ENCODE data around the gene PPP1R2B. TPM values are rescaled to one million over a fixed set of nuclear protein-coding genes. Genes with fewer than 3 reads are reported as not detected.
"Not testable (repeated sequence)": the region's sequence is repeated elsewhere in the genome, so short reads cannot be mapped to it uniquely, and the experiment has no call there.

The PPP1R2B gene
- polyA plus RNA-seq (ENCODE audit: insufficient read depth in 1 of 5, insufficient read length in 5 of 5, low replicate concordance in 1 of 5) = under 1 TPM in 3 of 5 donors, not detected in 2; 0.06 to 0.13 (median 0.09) TPM
- long read RNA-seq, donor 1 = 0 reads
- long read RNA-seq, donor 2 = 0 reads
- long read RNA-seq, donor 3, partial matches to known transcripts = 0 of 1 reads
- long read RNA-seq, donor 3, other reads (novel, unspliced or antisense) = 0 of 1 reads
- long read RNA-seq, donor 4 = 0 reads
- long read RNA-seq, donor 5 = 0 reads
- long read RNA-seq, donor 6 = 0 reads
- long read RNA-seq, donor 7 = 0 reads
- long read RNA-seq, donor 8 = 0 reads

DNA sequence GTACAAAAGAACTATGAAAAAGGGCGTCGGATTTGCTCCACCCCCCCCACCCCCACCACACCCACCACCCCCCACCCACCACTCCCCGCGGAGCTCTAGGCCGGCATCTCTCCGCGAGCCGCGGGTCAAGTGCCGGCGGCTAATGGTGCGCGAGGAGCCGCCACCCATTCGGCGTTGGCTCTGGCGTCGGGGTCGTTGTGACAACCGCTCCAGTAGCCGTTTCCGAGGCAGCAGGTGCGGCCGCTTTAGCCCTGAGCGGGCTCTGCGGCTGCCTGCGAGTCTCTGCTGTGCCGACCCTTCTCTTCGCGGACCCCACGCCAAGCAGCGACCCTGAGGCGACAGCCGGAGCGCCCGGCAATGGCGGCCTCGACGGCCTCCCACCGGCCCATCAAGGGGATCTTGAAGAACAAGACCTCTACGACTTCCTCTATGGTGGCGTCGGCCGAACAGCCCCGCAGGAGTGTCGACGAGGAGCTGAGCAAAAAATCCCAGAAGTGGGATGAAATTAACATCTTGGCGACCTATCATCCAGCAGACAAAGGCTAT, at the start of gene PPP1R2B:
Gene PPP1R2B, plus strand, starts transcription at position 90 of the 546 bp plus-strand sequence. Its CDS starts 268 bp downstream, at position 358.
- no peak for DNase-seq

DNA sequence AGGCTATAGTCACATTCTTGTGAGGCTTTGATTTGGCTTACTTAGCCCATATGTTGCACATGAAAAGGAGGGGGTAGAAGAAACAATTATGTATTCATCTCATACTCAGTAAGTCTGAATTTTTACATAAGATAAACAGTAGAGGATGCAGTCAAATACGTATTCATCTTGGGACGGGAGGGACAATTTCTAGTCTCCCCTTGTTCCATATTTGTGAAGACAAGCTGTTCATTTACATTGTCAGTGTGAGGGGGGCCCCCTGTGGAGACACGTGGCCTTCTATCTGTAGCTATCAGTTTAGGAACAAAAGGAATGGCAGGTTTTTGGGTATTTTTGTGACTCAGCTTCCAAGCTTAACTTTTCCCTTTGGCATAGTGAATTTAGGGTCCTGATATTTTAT, 49.2 kb upstream of the PPP1R2B start:
- DNase-seq = no peak

DNA sequence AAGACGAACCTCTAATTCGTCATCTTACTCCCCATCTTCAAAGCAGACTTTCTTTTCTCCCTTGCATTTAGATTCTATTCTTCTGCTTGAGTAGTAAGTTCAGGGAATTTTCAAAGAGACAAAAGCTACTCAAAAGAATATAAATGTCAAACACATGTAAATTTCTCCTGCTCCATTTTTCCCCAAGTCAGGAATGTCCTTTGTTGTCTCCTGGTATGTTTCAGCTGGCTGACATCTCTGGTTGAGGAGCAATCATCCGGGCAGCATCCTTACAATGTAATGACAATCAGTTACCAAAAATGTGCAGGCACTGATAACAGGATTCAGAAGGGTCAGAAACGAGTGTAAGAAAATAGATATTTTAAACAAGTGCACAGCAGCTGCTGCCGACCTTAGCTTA, 47.6 kb upstream of the PPP1R2B start:
- no peak for DNase-seq

DNA sequence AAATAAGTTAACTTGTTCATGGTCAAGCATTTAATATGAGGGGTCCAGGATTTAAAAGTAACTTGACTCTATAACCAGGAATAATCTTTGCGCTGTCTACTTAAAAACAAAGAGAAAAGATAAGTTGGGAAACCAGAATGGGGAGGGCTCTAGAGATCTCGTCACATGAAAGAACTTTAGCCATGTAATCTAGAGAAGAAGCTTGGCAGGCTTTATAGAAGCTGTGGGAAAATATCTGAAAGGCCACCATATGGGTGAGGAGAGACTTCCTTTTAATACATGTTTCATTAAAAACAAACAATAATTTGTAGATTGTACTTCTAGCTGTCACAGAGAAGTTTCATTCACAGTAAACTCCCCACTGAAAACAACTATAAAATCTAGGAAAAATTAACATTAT, 46.7 kb upstream of the PPP1R2B start:
- DNase-seq = no peak

DNA sequence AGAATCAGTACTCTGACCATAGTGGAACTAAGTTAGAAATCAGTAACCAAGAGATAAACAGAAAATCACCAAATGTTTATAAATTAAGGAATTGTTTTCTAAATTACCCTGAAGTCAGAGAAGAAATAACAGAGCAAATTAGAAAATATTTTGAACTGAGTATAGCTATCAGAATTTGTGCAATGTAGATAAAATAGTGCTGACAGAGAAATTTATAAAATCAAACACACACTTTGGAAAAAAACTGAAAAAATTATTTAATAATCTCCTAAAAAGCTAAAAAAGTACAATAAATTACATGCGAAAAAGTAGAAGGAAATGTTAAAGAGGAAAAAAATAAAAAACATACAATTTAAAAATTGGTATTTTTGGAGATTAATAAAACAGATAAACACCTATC, 37.1 kb upstream of the PPP1R2B start:
- no peak for DNase-seq

DNA sequence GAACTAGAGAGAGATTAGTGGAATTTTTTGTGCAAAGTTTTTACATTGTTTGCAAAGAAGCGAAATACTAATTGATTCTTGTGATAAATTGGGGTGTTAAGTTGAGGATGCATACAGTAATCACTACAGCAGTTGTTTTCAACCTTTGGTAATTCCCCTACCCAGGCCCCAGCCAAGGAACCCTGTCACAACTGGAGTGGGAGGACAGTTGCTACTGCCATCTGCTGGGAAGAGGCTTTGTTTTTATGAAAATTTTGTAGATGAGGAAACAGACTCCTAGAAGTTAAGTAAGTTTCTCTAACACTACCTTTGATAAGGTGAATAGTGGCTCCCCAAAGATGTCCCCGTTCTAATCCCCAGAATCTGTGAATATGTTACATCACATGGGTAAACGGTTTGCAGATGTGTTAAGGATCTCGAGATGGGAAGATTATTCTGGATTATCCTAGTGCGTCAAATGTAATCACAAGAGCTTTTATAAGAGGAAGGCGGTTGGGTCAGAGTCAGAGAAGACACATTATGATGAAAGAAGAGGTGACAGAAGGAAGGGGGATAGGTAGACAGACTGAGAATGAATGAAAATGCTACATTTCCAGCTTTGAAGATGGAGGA, 34.0 kb upstream of the PPP1R2B start:
- peak in 1 of 2 donors; percentile 15 for DNase-seq

DNA sequence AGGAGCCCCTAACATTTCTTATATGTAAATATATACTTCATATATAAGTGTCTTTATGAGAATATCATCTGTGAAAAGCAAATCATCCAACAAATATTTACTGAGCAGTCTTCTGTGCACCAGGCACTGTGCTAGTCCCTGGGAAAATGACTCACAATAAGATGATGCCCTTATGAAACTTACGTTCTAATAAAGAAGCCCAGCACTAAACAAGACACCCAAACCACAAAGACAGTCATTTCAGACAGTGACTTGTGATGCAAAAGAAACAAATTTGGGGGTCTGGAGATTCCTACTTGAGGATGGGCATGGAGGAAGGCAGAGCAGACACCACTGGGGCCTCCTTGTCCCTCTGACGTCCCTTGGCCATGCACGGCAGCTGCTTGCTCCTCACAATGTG, 30.6 kb upstream of the PPP1R2B start:
- no peak for DNase-seq

DNA sequence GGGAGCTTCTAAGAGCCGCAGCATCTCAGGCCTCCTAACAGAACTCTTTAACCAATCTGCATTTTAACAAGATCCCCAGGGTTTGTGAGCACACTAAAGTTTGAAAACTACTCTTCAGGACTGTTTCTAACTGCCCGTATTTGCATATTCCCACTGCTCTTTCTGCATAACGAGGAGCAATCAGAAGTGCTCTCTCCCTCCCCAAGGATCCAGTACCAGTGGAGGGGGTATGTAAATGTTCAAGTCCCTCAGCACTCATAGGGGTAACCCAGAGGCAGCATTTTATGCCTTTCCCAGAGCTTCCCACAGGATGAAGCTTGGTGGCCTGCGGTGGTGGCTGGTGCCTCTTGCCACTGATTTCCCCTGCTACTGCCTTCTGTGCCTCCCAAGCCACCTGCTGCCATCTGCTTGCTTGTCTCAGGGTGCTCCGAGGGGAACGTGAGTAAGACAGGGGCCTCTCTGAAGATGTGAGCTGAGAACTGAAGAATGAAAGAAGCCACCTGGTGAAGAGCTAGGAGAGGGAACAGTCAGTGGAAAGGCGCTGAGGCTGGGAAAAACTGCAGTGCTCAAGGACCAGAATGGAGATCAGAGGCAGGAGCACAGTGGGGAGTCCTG, 30.0 kb upstream of the PPP1R2B start:
- DNase-seq = no peak

DNA sequence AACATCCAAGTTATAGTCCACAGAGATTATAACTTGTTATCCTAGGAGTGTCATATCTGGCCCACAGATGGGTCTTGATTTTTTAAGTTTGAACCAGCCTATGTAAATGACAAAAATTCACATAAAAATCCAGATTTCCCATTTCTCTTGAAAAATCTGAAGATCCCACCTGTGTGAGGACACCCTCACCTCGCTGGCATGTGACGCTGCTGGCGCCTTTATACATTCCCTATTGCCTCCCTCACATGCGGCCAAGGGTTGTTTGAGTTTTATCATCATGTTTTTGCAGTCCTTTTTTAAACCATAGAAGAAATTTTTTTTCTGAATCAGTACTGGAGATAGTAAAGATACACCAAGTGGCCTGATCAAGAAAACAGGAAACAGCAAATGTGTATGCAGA, 25.9 kb upstream of the PPP1R2B start:
- DNase-seq = no peak

DNA sequence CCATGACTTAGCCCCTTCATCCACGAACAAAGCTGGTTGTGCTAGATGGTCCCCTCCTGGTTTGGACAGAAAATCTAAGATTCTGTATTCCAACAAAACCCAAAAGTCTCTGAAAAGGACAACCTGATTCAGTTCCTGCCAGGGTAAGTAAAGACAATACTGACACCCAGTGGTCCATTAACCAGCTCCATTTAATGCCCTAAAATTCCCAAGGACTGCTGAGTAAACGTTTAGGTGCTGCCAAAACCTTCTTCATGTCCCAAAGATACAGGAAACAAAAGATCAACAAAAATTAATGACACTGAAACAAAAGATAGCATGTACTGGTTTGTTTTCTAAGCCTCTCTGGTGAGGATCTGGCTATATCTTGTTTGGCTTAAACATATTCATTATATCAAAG, 25.3 kb upstream of the PPP1R2B start:
- peak; percentile 31 to 64 for DNase-seq

DNA sequence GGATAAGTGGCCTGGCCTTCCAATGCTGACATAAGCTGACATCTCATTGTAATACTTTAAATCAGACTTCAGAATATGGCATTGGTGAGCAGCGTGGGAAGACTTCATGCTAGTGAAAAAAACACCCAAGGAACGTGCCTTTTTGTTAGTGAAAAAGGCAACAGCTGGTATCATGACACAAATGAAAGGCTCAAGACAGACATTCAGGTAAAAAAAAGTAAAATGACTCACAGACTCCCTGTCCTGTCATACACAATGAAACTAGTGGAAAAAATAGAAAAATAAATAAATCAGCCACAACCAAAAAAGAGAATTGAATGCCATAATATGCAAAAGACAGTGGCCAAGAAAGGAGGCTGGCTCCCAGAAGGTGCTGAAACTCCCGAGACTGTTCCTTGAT, 24.4 kb upstream of the PPP1R2B start:
- no peak for DNase-seq

DNA sequence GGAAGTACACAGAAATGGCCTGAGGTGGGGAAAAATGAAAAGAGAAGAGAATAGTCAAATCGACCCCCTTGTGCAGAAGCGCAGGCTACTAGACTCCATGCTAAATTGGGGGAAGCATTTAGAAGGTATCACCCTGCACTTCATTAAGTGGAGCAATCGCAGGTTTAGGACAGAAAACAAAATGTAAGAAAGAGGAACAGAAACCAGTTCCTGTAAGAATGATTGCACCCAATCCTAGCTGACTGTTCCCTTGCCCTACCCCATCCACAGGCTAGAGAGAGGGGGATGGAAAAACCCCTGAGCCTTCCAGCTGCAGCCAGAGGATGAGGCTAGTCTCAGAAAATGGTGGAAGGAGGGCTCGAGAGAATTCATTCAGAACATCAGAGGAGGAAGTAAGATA, 23.9 kb upstream of the PPP1R2B start:
- no peak for DNase-seq

DNA sequence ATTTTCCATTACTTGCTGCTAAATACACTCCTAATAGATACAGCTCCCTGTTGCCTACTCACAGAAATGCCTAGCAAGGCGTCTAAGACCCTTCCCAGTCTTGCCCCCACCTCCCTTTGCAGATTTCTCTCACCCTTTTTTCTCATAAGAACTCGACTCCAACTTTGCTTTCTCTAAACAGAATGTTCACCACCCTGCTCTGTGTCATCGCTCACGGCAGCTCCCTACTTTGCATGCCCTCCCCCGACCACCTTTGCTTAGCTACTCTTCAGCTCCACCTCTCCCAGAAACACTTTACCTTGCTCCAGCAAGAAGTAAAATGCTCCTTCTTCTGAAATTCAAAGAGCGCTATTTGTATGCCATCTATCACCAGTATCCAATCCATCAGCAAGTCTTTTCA, 15.2 kb upstream of the PPP1R2B start:
- DNase-seq = no peak

DNA sequence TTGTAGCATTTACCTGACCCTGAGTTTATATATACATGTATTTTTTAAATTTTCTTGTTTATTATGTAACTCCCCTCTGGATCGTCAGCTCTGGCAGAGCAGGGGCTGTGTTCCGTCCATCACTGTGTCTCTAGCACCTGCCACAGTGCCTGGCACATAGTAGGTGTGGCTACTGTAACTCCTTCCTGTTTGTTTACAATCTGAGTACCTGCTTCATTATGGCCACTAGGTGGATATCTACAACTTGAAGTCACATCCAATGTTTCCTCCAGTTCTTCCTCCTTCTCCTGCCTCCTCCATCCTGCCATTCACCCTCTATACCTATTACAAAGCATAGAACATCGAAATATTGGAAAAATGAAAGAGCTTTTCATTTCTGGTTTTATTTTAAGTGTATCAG, 14.2 kb upstream of the PPP1R2B start:
- DNase-seq = no peak

DNA sequence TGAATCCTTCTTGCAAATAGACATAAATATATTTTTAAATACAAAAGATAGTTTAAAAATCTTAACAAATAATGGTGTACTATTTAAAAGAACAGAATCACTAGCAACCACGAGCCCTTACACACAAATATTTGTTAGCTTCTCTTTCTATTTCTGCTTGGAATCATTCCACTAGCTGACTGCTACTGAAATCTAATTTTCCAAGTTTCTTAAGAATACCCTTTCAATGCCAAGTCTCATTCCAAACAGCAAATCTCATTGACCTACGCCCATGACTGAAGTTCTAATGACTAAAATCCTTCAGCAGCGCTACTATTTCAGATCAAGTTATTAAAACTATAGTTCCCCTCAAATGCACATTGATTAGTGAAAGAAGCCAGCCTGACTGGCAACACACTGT, 13.2 kb upstream of the PPP1R2B start:
- DNase-seq = peak in 1 of 2 donors; percentile 6

DNA sequence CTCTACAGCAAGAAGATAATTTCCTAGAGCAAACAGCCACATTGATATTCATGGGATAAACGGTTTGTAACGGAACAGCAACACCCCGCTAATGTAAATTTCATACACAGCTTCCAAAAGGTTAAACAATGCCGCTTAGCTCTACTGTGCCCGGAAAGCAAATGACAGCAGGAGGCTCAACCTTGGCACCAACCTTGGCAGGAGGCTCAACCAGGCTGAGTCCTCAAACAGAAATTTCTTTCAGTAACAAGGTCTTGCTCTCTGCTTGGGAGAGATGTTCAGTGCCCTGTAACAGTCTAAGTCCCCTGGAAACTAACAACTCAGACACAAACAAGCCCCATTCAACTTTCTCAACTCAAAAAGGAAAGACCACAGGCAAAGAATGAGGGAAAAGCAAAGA, 11.1 kb upstream of the PPP1R2B start:
- DNase-seq = no peak

DNA sequence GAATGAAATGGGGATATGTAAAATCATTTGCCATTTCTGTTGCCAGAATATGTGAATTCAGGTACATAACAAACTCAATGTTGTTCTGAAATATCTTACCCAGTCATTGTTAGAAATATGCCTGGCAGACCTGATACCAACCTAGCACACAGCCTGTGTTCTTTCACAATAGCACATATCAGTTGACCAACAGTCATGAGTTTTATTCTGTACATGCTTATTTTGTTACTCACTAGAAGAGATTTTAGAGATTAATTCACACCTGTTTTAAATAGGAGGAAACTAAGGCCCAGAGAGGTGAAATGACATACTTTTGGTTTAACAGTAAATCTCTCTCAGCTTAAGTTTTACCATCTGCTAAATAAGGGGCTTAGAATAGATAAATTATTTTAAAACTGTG, 8.4 kb upstream of the PPP1R2B start:
- no peak for DNase-seq

DNA sequence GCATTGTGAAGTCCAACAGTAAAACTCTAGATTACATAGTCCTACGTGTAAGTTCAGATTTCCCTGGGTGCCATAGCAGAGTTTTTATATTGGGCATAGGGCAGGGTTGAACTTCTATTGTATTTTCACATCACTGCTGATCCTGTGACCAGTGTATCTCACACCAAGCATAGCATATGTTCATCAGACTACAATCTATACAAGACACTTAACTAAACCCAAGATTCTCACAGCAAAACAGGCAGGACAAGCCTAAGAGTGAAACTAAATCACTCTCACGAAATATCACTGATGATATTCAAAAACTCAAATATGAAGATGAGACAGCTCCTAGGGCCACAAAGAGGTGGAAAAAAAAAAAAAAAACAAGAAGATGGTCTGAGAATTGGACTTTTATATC, 3.2 kb upstream of the PPP1R2B start:
- DNase-seq = no peak

DNA sequence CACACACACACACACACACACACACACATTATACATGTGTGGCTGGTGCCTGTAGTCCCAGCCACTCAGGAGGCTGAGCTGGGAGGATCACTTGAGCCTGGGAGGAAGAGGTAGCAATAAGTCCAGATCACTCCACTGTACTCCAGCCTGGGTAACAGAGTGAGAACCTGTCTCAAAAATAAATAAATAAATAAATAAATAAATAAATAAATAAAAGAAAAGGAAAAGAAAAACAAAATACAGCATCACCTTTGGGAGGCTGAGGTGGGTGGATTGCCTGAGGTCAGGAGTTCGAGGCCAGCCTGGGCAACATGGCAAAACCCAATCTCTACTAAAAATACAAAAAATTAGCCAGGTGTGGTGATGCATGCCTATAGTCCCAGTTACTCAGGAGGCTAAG, 1.6 kb upstream of the PPP1R2B start:
- DNase-seq = not testable (repeated sequence)

DNA sequence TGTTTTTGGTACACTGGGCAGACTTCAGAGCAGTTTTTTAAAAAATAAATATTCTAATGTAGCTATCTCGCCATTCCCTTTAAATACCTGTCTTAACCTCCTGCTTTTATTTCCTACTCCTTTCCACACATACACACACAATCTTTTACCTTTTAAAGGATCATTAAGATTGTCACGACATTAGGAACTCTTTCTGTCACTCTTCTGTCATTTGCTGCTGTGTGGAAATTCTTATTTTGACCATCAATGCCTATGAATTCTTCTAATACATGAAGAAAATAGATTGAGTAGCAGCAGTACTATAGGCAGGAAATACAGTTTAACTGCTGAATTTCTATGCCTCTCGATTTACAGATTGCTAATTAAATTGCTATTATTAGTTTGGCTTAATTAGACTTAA, 1.8 kb downstream of the PPP1R2B start:
- DNase-seq = no peak

DNA sequence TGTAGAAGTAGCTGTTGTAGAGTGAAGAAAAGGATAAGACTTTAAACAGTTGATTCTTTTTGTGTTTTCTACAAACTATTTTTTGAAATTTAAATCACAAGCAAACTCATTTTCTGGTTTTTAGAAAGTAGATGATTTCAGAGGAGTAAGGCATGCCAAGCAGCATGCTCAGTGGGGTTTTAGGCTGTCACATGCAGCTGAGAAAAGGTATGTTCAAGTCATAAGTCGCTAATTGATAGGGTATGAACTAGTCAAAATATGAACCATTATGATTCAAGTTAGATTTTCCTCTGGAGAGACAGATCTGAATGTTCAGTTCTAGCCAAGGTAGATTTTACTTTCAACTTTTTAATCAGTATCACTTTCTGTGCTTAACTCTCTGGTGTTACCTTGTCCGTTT, 3.0 kb downstream of the PPP1R2B start:
- DNase-seq = not testable (repeated sequence)

DNA sequence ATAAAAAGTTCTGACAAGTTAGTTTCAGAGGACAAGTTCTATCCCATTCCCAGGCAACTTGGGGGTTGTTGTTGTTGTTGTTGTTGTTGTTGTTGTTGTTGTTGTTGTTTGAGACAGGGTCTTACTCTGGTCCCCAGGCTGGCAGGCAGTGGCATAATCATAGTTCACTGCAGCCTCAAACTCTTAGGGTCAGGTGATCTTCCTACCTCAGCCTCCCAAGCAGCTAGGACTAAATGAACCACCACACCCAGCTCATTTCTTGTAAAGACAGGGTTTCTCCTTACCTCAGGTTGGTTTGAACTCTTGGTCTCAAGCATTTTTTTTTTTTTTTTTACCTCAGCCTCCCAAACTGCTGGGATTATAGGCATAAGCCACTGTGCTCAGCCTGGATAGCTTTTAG, 15.3 kb downstream of the PPP1R2B start:
- DNase-seq = no peak

DNA sequence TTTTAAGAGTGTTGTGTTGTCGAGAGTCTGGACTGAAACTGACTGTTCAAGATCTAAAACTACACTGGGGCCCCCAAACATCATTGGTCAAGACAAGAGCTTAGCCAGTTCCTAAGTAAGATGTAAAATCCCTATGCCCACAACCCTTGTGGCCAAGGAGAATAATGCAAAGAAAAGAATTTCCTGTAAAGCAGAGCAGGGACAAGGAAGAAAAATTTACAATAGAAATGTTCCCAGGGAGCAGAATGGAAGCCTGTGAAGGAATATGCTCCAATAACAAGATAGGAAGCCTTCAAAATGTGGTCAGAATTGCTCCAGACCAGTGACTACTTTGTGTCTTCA, 20.4 kb downstream of the PPP1R2B start:
- no peak for DNase-seq

All from right lung (tissue), 10 donors.